Spleen (tissue), 7 donors: ENCODE data around the gene SRCAP.
A peak's percentile ranks its signal among the peaks of the same experiment; 100 is the strongest.

Experiments used
- POLR2A ChIP-seq, 3 donors: fragments of 450-650 bp; IDR thresholded peaks; one replicate each; pipeline ENCODE4 v1.5.1; 2017; ENCODE audit warnings: antibody characterized with exemption in 3 of 3, mild to moderate bottlenecking in 1 of 3
- POLR2AphosphoS5 ChIP-seq, 3 donors: sonication (generic); formaldehyde crosslinking; IDR thresholded peaks; one replicate each; pipeline ENCODE4 v1.5.1; 2017; ENCODE audit warnings: antibody characterized with exemption in 3 of 3
- TF ChIP-seq, protein P1 (sequence below), 11 experiments: fragments of 200-600 bp in 7 of 11; fragments of 450-650 bp in 4 of 11; sonication (generic) in 4 of 11; IDR thresholded peaks in 8 of 11; conservative IDR thresholded peaks in 3 of 11; 1 replicate in 7 of 11; 2 replicates in 4 of 11; pipeline versions ENCODE4 v1.4.0 to v1.8.0; 2016 to 2021; ENCODE audit warnings: antibody characterized with exemption in 11 of 11, inconsistent platforms in 4 of 11, mild to moderate bottlenecking in 1 of 11
- donor health status: DM: no; HTN: no; CAD: no; lungs with moderate emphysema.
- donor health status: DM: no; HTN: no; CAD: no.
- donor health status: DM: no; HTN: no; CAD: no.

DNA sequence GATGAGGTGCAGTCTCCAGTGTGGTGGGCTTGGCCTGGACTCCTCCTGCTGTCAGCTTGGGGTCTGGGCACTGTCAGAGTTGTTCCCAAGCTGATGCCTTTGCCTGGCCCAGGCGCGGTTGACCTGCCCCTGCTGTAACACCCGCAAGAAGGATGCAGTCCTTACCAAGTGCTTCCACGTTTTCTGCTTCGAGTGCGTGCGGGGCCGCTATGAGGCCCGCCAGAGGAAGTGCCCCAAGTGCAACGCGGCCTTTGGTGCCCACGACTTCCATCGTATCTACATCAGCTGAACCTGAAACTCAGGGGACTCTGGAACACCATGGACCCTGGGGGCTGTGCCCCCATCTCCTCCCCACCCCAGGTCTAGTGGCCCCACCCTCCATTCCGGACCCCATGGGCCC is 74.9 kb downstream of the SRCAP start:
- TF ChIP-seq, protein P1, sequence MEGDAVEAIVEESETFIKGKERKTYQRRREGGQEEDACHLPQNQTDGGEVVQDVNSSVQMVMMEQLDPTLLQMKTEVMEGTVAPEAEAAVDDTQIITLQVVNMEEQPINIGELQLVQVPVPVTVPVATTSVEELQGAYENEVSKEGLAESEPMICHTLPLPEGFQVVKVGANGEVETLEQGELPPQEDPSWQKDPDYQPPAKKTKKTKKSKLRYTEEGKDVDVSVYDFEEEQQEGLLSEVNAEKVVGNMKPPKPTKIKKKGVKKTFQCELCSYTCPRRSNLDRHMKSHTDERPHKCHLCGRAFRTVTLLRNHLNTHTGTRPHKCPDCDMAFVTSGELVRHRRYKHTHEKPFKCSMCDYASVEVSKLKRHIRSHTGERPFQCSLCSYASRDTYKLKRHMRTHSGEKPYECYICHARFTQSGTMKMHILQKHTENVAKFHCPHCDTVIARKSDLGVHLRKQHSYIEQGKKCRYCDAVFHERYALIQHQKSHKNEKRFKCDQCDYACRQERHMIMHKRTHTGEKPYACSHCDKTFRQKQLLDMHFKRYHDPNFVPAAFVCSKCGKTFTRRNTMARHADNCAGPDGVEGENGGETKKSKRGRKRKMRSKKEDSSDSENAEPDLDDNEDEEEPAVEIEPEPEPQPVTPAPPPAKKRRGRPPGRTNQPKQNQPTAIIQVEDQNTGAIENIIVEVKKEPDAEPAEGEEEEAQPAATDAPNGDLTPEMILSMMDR (IDR thresholded peaks at IDR 0.05 in 8 of 11, conservative IDR thresholded peaks at IDR 0.05 in 3 of 11): no peak
- peak in 1 of 3 donors; percentile 26 for TF ChIP-seq POLR2AphosphoS5 (IDR thresholded peaks at IDR 0.05)
- TF ChIP-seq POLR2A (IDR thresholded peaks at IDR 0.05): no peak
